Measurements from ENCODE around the gene GPC5.

The GPC5 gene

DNA sequence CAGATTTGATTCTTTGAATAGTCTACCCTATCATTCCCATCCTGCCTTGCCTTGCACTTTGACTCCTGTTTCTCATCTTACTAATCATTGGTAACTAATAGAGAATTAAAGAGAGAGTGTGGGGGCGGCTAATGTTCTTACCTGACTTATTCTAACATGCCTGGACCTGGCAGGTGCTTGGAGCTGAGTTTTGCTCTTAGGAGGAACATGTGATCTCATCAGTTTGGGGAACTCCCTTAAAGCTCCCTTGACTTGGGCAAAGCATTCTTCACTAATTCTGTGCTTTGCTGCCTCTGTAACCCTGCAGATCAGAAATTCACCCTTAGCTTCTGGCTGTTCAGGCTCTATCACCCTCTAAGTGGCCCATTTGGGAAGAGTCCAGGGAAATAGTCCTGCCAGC lies 861.1 kb downstream of the GPC5 start:
- no peak overlapping the region for H3K27ac ChIP-seq (ENCODE audit: extremely low read depth, low read depth, low read length)
- H3K4me3 ChIP-seq (ENCODE audit: low read depth, low read length) = no peak overlapping the region
- POLR2A ChIA-PET = no interaction called here
- H3K9me3 ChIP-seq (ENCODE audit: control insufficient read depth, insufficient read depth, low read depth, low read length) = no peaks in the 10 kb centered on the region
- CTCF ChIA-PET = interaction anchor here (0.5 to 0.7 kb wide), 3 partner anchors 14 to 414 kb away, joined by 3 to 4 read pairs (median 3); no protein-coding TSS in a partner anchor
- TF ChIP-seq ZFP69B (tag by site-specific recombination; IDR thresholded peaks at IDR 0.05) (no peak), ZNF157 (tag by site-specific recombination; IDR thresholded peaks at IDR 0.05) (no peak), ZNF660 (tag by site-specific recombination; IDR thresholded peaks at IDR 0.05) (no peak), KLF8 (tag by site-specific recombination; IDR thresholded peaks at IDR 0.05) (no peak), ATF2 (tag by site-specific recombination; IDR thresholded peaks at IDR 0.05; ENCODE audit: low read depth) (no peak), OVOL3 (tag by site-specific recombination; IDR thresholded peaks at IDR 0.05) (no peak), ZNF529 (tag by site-specific recombination; IDR thresholded peaks at IDR 0.05; ENCODE audit: insufficient replicate concordance) (no peak), ZFP37 (tag by site-specific recombination; IDR thresholded peaks at IDR 0.05) (no peak)
- no peaks in the 10 kb centered on the region for H3K4me1 ChIP-seq (ENCODE audit: control insufficient read depth, insufficient read depth, low read length)
- H3K36me3 ChIP-seq (ENCODE audit: control insufficient read depth in 2 of 2, insufficient read depth in 1 of 2, low read length in 2 of 2) = no peaks in the 10 kb centered on the region

DNA sequence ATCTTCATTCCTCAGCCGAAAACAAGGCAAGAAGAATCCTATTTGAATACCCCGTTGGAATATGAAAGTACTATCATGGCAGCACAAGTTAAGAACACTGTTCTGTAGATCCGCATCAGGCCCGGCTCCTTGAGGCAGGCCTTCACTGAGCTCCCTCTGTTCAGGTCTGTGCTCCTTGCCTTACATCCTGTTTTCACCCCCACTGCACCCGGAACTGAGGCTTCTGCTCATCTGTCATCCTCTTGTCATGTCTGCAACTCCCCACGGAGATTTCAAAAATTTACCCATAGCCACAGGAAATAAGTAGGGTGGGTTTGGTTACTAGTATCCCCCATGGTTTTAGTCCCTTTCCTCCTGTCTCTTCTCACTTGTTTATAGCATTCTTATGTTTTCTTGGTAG lies 861.9 kb downstream of the GPC5 start:
- no peak overlapping the region for H3K4me3 ChIP-seq (ENCODE audit: low read depth, low read length)
- no peaks in the 10 kb centered on the region for H3K9me3 ChIP-seq (ENCODE audit: control insufficient read depth, insufficient read depth, low read depth, low read length)
- H3K4me1 ChIP-seq (ENCODE audit: control insufficient read depth, insufficient read depth, low read length) = no peaks in the 10 kb centered on the region
- H3K27ac ChIP-seq (ENCODE audit: extremely low read depth, low read depth, low read length) = no peak overlapping the region
- TF ChIP-seq ZNF311 (tag by site-specific recombination; IDR thresholded peaks at IDR 0.05; ENCODE audit: borderline replicate concordance) (no peak), SCRT2 (tag by site-specific recombination; IDR thresholded peaks at IDR 0.05) (no peak), FEZF1 (tag by site-specific recombination; IDR thresholded peaks at IDR 0.05) (no peak), ZNF510 (tag by site-specific recombination; IDR thresholded peaks at IDR 0.05; ENCODE audit: insufficient replicate concordance) (no peak), ZNF677 (tag by site-specific recombination; IDR thresholded peaks at IDR 0.05) (no peak), ZFP69B (tag by site-specific recombination; IDR thresholded peaks at IDR 0.05) (no peak), ZNF366 (tag by site-specific recombination; conservative IDR thresholded peaks at IDR 0.05) (no peak), ZBTB49 (tag by site-specific recombination; IDR thresholded peaks at IDR 0.05; ENCODE audit: low read depth) (no peak), ZNF837 (tag by site-specific recombination; IDR thresholded peaks at IDR 0.05) (no peak), HOXA7 (CRISPR knock-in tag; IDR thresholded peaks at IDR 0.05; ENCODE audit: borderline replicate concordance) (no peak), PRDM6 (tag by site-specific recombination; IDR thresholded peaks at IDR 0.05) (no peak), HOXC10 (CRISPR knock-in tag; IDR thresholded peaks at IDR 0.05) (no peak), ZNF830 (tag by site-specific recombination; IDR thresholded peaks at IDR 0.05; ENCODE audit: low read depth) (no peak), REST (tag by site-specific recombination; IDR thresholded peaks at IDR 0.05) (no peak), ZNF223 (tag by site-specific recombination; IDR thresholded peaks at IDR 0.05) (no peak), ZNF112 (tag by site-specific recombination; IDR thresholded peaks at IDR 0.05) (no peak), ZNF558 (tag by site-specific recombination; IDR thresholded peaks at IDR 0.05) (no peak), ZSCAN30 (tag by site-specific recombination; IDR thresholded peaks at IDR 0.05) (no peak)
- POLR2A ChIA-PET = no interaction called here
- no peaks in the 10 kb centered on the region for H3K36me3 ChIP-seq (ENCODE audit: control insufficient read depth in 2 of 2, insufficient read depth in 1 of 2, low read length in 2 of 2)
- CTCF ChIA-PET = no interaction called here

Data from HEK293 (cell line).